Activated CD4-positive, alpha-beta T cell treated with anti-CD3 and anti-CD28 coated beads, Interleukin-2, amount 10 ng/mL, durations not matched to agents 24 days and 14 days (primary cell): ENCODE data around the gene TSPAN3. TPM values are rescaled to one million over a fixed set of nuclear protein-coding genes. Genes with fewer than 3 reads are reported as not detected.

Experiments
- DNase-seq: peaks from one replicate; pipeline ENCODE4 v3.0.0; 2022
- H3K27ac Mint-ChIP-seq: one replicate; pipeline ENCODE4 v1.8.0; 2022; ENCODE audit warnings: mild to moderate bottlenecking, mixed read lengths
- H3K27me3 Mint-ChIP-seq: one replicate; pipeline ENCODE4 v1.8.0; 2022; ENCODE audit warnings: mixed read lengths
- H3K36me3 Mint-ChIP-seq: one replicate; pipeline ENCODE4 v1.8.0; 2022; ENCODE audit warnings: low read depth, mild to moderate bottlenecking, mixed read lengths
- H3K4me1 Mint-ChIP-seq: one replicate; pipeline ENCODE4 v1.8.0; 2021; ENCODE audit warnings: mixed read lengths
- H3K4me3 Mint-ChIP-seq: one replicate; pipeline ENCODE4 v1.8.0; 2022; ENCODE audit warnings: mild to moderate bottlenecking, moderate library complexity, mixed read lengths
- H3K9me3 Mint-ChIP-seq: one replicate; pipeline ENCODE4 v1.8.0; 2021; ENCODE audit warnings: mixed read lengths
- intact Hi-C: fragments of 100-400 bp; cut with micrococcal nuclease; formaldehyde crosslinking; loops from one replicate; pipeline ENCODE4 v1.15.1; 2023
- total RNA-seq: library from RNA; stranded (reverse); gene quantifications from 2 replicates; pipeline ENCODE4 v1.2.3, GENCODE V29; 2022

TSPAN3 gene
- total RNA-seq, 1 donor from 2014 or later = 41.4 TPM

GRCh38 chr15:77022646-77023575 is 48.0 kb downstream of the TSPAN3 start:
- peaks cover 67% of the 10 kb centered on the region for H3K36me3 Mint-ChIP-seq
- H3K4me3 Mint-ChIP-seq = peak overlapping the region; percentile 77
- no peaks in the 10 kb centered on the region for H3K9me3 Mint-ChIP-seq
- DNase-seq = no peak
- intact Hi-C loops = loop anchor here (1.0 kb wide), 2 partner anchors 9 to 20 kb away; no protein-coding TSS in a partner anchor
- no peaks in the 10 kb centered on the region for H3K27me3 Mint-ChIP-seq
- H3K4me1 Mint-ChIP-seq = peaks cover 64% of the 10 kb centered on the region
- peak overlapping the region; percentile 98 for H3K27ac Mint-ChIP-seq

DNA sequence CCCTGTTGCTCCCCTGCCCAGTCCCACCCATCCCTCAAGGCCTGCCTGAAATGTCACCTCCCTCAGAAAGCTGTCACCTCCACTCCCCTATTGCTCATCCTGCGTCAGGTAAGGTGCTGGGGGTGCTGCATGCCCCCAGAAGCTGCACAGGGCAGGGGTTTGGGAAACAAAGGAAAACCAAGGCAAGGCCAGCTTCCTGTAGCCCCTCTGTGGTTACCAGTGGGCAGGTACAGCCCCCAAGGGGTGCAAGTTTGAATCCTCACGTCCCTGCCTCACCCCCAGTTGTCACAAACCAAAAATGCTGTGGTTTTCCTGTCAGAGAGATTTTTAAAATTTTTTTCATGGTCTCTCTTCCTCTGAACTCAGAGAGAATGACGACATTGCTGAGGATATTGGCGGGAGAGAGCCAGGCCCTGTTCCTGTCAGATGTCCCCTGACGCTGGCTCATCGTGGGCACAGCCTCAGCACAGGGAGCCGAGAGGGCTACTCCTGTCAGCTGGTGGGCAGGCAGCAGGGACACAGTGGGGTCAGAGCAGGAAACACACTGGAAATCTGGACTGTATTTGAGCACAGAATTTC is 49.0 kb downstream of the TSPAN3 start:
- Mint-ChIP-seq H3K27ac (peak overlapping the region; percentile 98), H3K9me3 (no peaks in the 10 kb centered on the region), H3K36me3 (peaks cover 63% of the 10 kb centered on the region), H3K4me1 (peaks cover 67% of the 10 kb centered on the region), H3K27me3 (no peaks in the 10 kb centered on the region), H3K4me3 (peak overlapping the region; percentile 77)
- intact Hi-C loops = loop anchor here (1.0 kb wide), 2 partner anchors 8 to 19 kb away; no protein-coding TSS in a partner anchor
- peak; percentile 87 for DNase-seq

DNA sequence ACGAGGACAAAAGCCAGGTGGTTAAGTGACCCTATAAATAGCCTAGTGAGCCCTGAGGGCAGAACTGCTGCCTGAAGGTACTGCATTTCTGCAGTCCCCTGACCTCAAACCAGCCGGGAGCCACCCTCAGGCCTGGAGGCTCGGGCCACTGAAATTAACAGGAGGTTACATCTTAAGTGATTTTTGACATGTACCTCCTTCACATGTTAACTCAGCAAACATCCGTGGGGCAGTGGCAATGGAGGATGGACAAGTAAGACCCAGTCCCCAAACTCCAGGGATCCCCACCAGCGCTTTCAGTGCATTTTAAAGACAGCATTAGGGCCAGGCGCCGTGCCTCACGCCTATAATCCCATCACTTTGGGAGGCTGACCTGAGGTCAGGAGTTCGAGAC is 49.8 kb downstream of the TSPAN3 start:
- H3K9me3 Mint-ChIP-seq = no peaks in the 10 kb centered on the region
- peak overlapping the region; percentile 98 for H3K27ac Mint-ChIP-seq
- H3K27me3 Mint-ChIP-seq = no peaks in the 10 kb centered on the region
- no peak for DNase-seq
- peaks cover 60% of the 10 kb centered on the region for H3K36me3 Mint-ChIP-seq
- intact Hi-C loops = no loop called here
- peak overlapping the region; percentile 77 for H3K4me3 Mint-ChIP-seq
- peaks cover 69% of the 10 kb centered on the region for H3K4me1 Mint-ChIP-seq

DNA sequence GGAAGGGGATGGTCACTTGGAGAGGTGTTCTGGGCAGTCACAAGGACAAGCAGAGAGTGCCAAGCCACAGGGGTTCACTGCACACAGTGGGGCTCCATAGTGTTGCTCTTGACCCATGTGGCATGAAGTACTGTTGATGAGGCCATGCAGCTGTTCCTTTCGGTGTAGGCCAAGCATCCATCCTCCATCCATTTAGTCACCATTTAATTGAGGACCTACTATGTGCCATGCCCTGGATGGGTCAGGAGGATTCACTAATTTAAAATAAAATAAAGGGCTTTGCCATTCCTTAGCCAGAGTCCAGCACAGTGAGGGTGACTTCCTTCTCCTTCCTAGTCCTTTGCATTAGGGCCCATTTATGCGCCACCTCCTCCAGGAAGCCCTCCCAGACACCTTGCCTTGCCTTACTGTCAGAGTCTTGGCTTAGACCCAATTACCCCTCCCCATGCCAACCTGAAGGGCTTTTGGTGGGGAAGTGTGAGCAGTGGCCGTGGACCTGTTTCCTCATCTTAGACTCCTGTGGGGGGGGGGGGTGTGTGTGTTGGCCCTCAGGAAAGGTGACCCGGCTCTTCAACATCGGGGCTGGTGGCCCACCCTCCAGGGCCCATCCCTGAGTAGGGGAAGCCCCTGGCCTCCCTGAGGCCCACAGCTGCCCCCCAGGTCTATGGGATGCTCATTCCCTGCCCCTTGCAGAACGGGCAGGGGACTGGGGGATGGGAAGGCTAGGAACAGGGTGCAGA is 50.4 kb downstream of the TSPAN3 start:
- peak overlapping the region; percentile 76 for H3K4me3 Mint-ChIP-seq

GRCh38 chr15:77019521-77020331 is 51.2 kb downstream of the TSPAN3 start:
- peak; percentile 75 for DNase-seq
- H3K27me3 Mint-ChIP-seq = no peaks in the 10 kb centered on the region
- H3K4me3 Mint-ChIP-seq = peak overlapping the region; percentile 76
- peaks cover 77% of the 10 kb centered on the region for H3K4me1 Mint-ChIP-seq
- no peaks in the 10 kb centered on the region for H3K9me3 Mint-ChIP-seq
- intact Hi-C loops = loop anchor here (1.0 to 10.0 kb wide), 2 partner anchors 31 to 115 kb away; partner anchors contain the start of gene SCAPER
- peaks cover 57% of the 10 kb centered on the region for H3K36me3 Mint-ChIP-seq
- peak overlapping the region; percentile 98 for H3K27ac Mint-ChIP-seq

More for the DNA sequence above, 50.4 kb downstream of the TSPAN3 start:
- DNase-seq = no peak
- peaks cover 71% of the 10 kb centered on the region for H3K4me1 Mint-ChIP-seq
- no peaks in the 10 kb centered on the region for H3K27me3 Mint-ChIP-seq
- no peaks in the 10 kb centered on the region for H3K9me3 Mint-ChIP-seq
- H3K27ac Mint-ChIP-seq = peak overlapping the region; percentile 98
- intact Hi-C loops = loop anchor here (1.0 kb wide), 1 partner anchor 32 kb away; no protein-coding TSS in a partner anchor
- H3K36me3 Mint-ChIP-seq = peaks cover 55% of the 10 kb centered on the region

DNA sequence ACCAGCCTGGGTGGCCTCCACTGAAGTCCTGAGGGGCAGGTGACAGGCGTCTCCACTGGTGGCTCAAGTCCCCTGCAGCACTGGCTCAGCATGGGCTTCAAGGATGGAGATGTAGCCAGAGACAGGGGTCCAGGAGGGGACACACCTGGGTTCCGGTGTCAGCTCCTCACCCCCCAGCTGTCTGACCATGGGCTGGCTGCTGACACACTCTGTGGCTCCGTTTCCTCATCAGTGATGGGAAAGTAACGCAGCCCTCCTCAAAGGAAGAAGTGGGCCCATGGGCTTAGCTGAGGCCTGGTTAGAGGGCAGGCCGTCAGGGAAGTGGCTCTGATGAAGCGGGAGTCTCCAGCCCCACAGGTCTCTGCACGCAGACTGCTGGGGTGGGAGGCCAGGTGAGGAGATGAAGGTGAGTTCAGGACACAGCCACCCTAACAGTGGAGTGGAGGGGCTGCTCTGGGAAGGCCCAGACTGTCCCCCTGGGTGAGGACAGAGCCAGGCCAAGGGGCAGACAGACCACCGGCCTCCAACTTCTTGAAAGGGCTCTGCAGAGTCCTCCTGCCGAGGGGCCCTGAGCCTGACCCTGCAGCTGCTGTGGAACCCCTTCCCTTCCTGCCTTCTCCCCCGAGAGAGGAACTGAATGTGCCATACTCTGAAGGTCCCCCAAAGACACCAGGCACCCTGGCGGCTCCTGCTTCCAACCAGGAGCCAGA is 52.0 kb downstream of the TSPAN3 start:
- Mint-ChIP-seq H3K36me3 (peaks cover 56% of the 10 kb centered on the region), H3K9me3 (no peaks in the 10 kb centered on the region), H3K4me3 (peak overlapping the region; percentile 76), H3K27me3 (no peaks in the 10 kb centered on the region), H3K4me1 (peaks cover 81% of the 10 kb centered on the region), H3K27ac (peak overlapping the region; percentile 98)
- DNase-seq = no peak
- intact Hi-C loops = loop anchor here (10.0 kb wide), 1 partner anchor 114 kb away; the partner anchor contains the start of gene SCAPER

DNA sequence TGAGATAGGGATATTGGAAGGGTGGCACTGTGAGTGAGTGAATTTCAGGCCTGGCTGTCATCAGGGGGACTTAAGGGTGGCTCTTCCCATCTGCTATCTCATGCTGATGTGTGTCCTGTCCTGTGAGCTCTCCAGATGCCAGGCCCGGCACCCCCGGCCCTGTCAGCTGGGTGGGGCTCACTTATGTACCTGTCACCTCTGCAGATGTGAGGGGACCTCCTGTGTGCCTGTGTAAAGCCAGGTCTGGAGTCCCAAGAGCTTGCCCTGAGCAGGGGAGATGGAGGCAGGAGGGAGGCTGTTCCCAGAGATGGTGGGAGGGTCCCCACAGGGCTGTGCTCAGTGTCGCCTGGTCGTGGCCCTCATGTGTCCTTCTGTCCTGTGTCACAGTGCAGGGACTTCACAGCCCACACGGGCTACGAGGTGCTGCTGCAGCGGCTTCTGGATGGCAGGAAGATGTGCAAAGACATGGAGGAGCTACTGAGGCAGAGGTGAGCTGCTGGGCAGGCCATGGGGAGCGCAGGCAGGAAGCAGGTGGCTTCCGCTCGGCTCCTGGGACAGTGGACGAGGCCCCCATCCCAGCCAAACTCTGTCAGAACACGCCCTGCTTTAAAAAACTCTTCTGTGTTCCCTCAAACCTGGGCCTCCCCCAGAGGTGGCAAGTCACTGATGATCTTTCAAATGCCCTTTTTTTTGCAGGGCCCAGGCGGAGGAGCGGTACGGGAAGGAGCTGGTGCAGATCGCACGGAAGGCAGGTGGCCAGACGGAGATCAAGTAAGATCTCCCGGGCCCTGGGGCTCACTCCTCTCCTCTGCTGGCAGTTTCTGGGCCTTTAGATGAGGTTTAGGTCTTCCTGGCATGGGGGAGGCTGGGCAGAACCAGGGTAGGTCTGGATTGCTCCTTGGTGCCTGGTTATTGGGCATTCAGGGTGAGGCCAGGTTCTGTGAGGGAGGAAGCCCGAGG is 52.9 kb downstream of the TSPAN3 start:
- Mint-ChIP-seq H3K27me3 (peaks cover 2% of the 10 kb centered on the region), H3K36me3 (peaks cover 52% of the 10 kb centered on the region), H3K4me3 (no peak overlapping the region), H3K27ac (peak overlapping the region; percentile 98), H3K9me3 (no peaks in the 10 kb centered on the region), H3K4me1 (peaks cover 81% of the 10 kb centered on the region)
- DNase-seq = no peak
- intact Hi-C loops = loop anchor here (10.0 kb wide), 1 partner anchor 113 kb away; the partner anchor contains the start of gene SCAPER

- no peak for DNase-seq
- Mint-ChIP-seq H3K4me1 (peaks cover 81% of the 10 kb centered on the region), H3K4me3 (no peak overlapping the region), H3K9me3 (no peaks in the 10 kb centered on the region), H3K27me3 (peaks cover 2% of the 10 kb centered on the region), H3K36me3 (peaks cover 56% of the 10 kb centered on the region), H3K27ac (peak overlapping the region; percentile 98)
- intact Hi-C loops = loop anchor here (10.0 kb wide), 1 partner anchor 112 kb away; the partner anchor contains the start of gene SCAPER
Observed at GRCh38 chr15:77017091-77017660, 53.7 kb downstream of the TSPAN3 start.

- intact Hi-C loops = loop anchor here (10.0 kb wide), 1 partner anchor 112 kb away; the partner anchor contains the start of gene SCAPER
- Mint-ChIP-seq H3K27me3 (peaks cover 2% of the 10 kb centered on the region), H3K9me3 (no peaks in the 10 kb centered on the region), H3K4me1 (peaks cover 78% of the 10 kb centered on the region), H3K4me3 (no peak overlapping the region), H3K27ac (peak overlapping the region; percentile 98), H3K36me3 (peaks cover 56% of the 10 kb centered on the region)
- DNase-seq = no peak
Observed at GRCh38 chr15:77016321-77016695, 54.6 kb downstream of the TSPAN3 start.

GRCh38 chr15:77015646-77016320 is 55.1 kb downstream of the TSPAN3 start:
- no peak for DNase-seq
- Mint-ChIP-seq H3K36me3 (peaks cover 57% of the 10 kb centered on the region), H3K27me3 (peaks cover 2% of the 10 kb centered on the region), H3K4me1 (peaks cover 78% of the 10 kb centered on the region), H3K9me3 (no peaks in the 10 kb centered on the region), H3K27ac (peak overlapping the region; percentile 98), H3K4me3 (peak overlapping the region; percentile 88)
- intact Hi-C loops = loop anchor here (10.0 kb wide), 1 partner anchor 111 kb away; the partner anchor contains the start of gene SCAPER
